ENCODE data around the gene MIDN.

DNA sequence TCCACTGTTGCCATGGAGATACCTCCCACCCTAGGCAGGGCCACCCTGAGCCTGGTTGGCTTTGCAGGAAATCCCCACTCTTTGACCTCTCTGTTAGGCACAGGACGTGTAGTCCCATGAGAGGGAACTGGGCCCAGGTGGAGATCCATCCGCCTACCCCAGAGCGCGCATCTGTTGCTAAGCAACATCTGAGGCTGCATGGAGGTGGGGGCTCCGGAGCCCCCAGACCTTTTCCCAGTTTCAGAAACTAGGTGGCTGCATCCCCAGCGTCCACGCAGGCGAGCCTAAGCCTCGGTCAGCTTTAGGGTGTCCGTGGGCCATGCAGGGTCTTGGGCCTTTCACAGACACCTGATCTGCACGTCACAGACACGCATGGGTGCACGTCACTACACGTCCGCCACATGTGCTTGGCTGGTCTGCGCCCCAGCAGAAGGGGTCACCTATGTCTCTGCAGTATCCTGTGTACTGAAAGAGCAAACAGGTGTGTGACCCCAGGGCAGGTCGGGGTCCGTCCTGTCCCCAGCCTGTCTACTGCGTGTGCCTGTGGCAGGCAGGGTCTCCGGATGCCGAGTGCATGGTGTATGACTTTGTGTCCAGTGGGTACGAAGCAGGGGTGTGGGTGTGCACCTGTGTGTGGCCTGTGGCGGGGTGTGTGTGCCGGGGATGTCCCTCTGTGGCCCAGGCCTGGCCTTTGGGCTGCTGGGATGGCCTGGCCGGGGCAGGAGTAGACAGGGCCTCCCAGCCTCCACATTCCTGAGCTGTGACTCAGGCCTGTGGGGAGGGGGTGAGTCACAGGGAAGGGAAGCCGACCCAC lies 16.6 kb downstream of the MIDN start:
- TF ChIP-seq, protein P1, sequence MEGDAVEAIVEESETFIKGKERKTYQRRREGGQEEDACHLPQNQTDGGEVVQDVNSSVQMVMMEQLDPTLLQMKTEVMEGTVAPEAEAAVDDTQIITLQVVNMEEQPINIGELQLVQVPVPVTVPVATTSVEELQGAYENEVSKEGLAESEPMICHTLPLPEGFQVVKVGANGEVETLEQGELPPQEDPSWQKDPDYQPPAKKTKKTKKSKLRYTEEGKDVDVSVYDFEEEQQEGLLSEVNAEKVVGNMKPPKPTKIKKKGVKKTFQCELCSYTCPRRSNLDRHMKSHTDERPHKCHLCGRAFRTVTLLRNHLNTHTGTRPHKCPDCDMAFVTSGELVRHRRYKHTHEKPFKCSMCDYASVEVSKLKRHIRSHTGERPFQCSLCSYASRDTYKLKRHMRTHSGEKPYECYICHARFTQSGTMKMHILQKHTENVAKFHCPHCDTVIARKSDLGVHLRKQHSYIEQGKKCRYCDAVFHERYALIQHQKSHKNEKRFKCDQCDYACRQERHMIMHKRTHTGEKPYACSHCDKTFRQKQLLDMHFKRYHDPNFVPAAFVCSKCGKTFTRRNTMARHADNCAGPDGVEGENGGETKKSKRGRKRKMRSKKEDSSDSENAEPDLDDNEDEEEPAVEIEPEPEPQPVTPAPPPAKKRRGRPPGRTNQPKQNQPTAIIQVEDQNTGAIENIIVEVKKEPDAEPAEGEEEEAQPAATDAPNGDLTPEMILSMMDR (IDR thresholded peaks at IDR 0.05; ENCODE audit: extremely low read depth in 1 of 2, insufficient read depth in 1 of 2, low read depth in 1 of 2, low read length in 2 of 2) = no peak
- TF ChIP-seq EZH2 (IDR thresholded peaks at IDR 0.05; ENCODE audit: borderline replicate concordance, low read depth, low read length, severe bottlenecking) (no peak), POLR2A (IDR thresholded peaks at IDR 0.05; ENCODE audit: low read depth, low read length) (no peak), GATA2 (IDR thresholded peaks at IDR 0.05; ENCODE audit: insufficient read depth, insufficient read length, low read depth, low read length) (no peak), POLR2AphosphoS5 (IDR thresholded peaks at IDR 0.05; ENCODE audit: insufficient read depth, low read depth, low read length) (peak; percentile 83), MYC (IDR thresholded peaks at IDR 0.05; ENCODE audit: low read depth, low read length) (no peak), JUN (IDR thresholded peaks at IDR 0.05; ENCODE audit: borderline replicate concordance, insufficient read depth, insufficient read length, low read depth) (peak; percentile 84), FOS (IDR thresholded peaks at IDR 0.05; ENCODE audit: borderline replicate concordance, insufficient read depth, low read length) (peak; percentile 88)
- TF ChIP-seq, protein P2, sequence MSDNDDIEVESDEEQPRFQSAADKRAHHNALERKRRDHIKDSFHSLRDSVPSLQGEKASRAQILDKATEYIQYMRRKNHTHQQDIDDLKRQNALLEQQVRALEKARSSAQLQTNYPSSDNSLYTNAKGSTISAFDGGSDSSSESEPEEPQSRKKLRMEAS (IDR thresholded peaks at IDR 0.05; ENCODE audit: insufficient read depth, insufficient read length) = no peak

All from endothelial cell of umbilical vein (primary cell).